Mesodermal cell (in vitro differentiated cells): ENCODE data around the gene LRRC45.
A peak's percentile ranks its signal among the peaks of the same experiment; 100 is the strongest.

Source experiments
- H3K27ac ChIP-seq: 2 replicates; pipeline ENCODE4 v1.7.0; 2013; ENCODE audit warnings: mild to moderate bottlenecking, low read depth, low read length, moderate library complexity; ENCODE audit not compliant: severe bottlenecking
- H3K36me3 ChIP-seq: 2 replicates; pipeline ENCODE4 v1.7.1; 2013; ENCODE audit warnings: mild to moderate bottlenecking, low read length, moderate library complexity; ENCODE audit not compliant: control insufficient read depth, insufficient read depth
- H3K4me1 ChIP-seq: one replicate; pipeline ENCODE4 v1.7.1; 2013; ENCODE audit warnings: mild to moderate bottlenecking, low read length; ENCODE audit not compliant: insufficient read depth, control insufficient read depth, poor library complexity, severe bottlenecking
- H3K4me3 ChIP-seq: 2 replicates; pipeline ENCODE4 v1.7.0; 2013; ENCODE audit warnings: low read length, control low read depth, mild to moderate bottlenecking; ENCODE audit not compliant: insufficient read depth, poor library complexity, severe bottlenecking; ENCODE audit errors: extremely low read depth
- H3K9me3 ChIP-seq: 2 replicates; pipeline ENCODE4 v1.7.1; 2013; ENCODE audit warnings: mild to moderate bottlenecking, low read length, moderate library complexity; ENCODE audit not compliant: control insufficient read depth
- WGBS, 2 experiments: methylation state at CpG; one replicate each; pipeline ENCODE4 v1.1.5; 2013; ENCODE audit warnings: missing lambda C conversion rate in 2 of 2; ENCODE audit not compliant: insufficient coverage in 2 of 2; 5-methylcytosine and 5-hydroxymethylcytosine counted together

LRRC45 gene

GRCh38 chr17:81983639-81984373, 39.3 kb upstream of the LRRC45 start:
- Histone ChIP-seq H3K4me3 (no peak overlapping the region), H3K27ac (no peak overlapping the region), H3K9me3 (no peaks in the 10 kb centered on the region), H3K36me3 (peaks cover 57% of the 10 kb centered on the region), H3K4me1 (peaks cover 3% of the 10 kb centered on the region)
- WGBS, 2 experiments = 97 to 99% methylated on average over 25 to 26 of the region's 26 CpGs

- H3K4me3 ChIP-seq = no peak overlapping the region
- H3K36me3 ChIP-seq = peaks cover 53% of the 10 kb centered on the region
- H3K27ac ChIP-seq = no peak overlapping the region
- no peaks in the 10 kb centered on the region for H3K9me3 ChIP-seq
- 89 to 94% methylated on average over 3 to 15 of the region's 21 CpGs for WGBS, 2 experiments
- no peaks in the 10 kb centered on the region for H3K4me1 ChIP-seq
These were observed 38.2 kb upstream of the LRRC45 start for GRCh38 chr17:81984773-81985410.

GRCh38 chr17:81986606-81987005, 36.5 kb upstream of the LRRC45 start:
- 97% methylated on average over 19 to 22 of the region's 26 CpGs for WGBS, 2 experiments
- Histone ChIP-seq H3K36me3 (peaks cover 56% of the 10 kb centered on the region), H3K4me1 (peaks cover 4% of the 10 kb centered on the region), H3K9me3 (no peaks in the 10 kb centered on the region), H3K27ac (no peak overlapping the region), H3K4me3 (no peak overlapping the region)

- 93% methylated on average over 22 to 26 of the region's 26 CpGs for WGBS, 2 experiments
- H3K27ac ChIP-seq = no peak overlapping the region
- no peak overlapping the region for H3K4me3 ChIP-seq
- H3K9me3 ChIP-seq = no peaks in the 10 kb centered on the region
- peaks cover 11% of the 10 kb centered on the region for H3K4me1 ChIP-seq
- peaks cover 56% of the 10 kb centered on the region for H3K36me3 ChIP-seq
These were observed 35.8 kb upstream of the LRRC45 start for GRCh38 chr17:81987161-81987770.

DNA sequence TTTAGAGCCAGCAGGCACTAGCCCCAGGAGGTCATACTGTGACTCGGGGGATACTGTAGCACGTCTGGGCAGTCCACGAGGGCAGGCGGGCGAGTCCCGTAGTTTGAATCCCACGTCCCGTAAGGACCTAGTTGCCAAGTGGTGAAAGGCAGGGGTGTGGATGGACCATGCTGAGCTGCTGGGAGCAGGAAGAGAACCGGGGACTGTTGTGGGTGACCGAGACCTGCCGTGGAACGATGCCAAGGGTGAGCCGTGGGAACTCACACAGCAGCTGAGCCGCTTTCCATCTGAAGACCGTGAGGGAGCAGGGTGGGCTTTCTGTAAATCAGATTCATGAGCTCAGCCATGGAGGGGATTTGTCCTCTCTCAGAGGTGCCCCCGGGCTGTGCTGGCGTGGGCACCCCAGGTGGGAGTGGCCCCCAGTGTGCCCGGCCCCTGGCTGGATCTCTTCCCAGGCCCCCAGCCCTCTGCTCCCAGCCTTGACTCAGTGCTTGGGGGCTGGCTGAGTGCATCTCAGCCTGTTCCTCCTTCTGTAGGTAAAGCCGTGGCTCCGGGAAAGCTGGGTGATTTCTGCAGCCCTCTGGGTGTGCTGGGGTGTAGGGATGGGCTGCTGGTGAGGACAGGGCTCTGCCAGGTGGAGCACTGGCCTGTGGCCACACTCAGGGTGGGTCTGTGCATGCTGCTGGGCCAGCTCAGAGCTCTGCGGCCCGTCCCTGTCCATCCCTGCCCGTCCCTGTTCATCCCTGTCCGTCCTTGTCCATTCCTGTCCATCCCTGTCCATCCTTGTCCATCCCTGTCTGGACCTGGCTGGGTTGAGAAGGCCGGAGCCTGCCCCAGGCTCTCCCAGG, 32.0 kb upstream of the LRRC45 start:
- peak overlapping the region; percentile 82 for H3K27ac ChIP-seq
- H3K4me1 ChIP-seq = peaks cover 17% of the 10 kb centered on the region
- 93 to 94% methylated on average over 24 to 25 of the region's 25 CpGs for WGBS, 2 experiments

DNA sequence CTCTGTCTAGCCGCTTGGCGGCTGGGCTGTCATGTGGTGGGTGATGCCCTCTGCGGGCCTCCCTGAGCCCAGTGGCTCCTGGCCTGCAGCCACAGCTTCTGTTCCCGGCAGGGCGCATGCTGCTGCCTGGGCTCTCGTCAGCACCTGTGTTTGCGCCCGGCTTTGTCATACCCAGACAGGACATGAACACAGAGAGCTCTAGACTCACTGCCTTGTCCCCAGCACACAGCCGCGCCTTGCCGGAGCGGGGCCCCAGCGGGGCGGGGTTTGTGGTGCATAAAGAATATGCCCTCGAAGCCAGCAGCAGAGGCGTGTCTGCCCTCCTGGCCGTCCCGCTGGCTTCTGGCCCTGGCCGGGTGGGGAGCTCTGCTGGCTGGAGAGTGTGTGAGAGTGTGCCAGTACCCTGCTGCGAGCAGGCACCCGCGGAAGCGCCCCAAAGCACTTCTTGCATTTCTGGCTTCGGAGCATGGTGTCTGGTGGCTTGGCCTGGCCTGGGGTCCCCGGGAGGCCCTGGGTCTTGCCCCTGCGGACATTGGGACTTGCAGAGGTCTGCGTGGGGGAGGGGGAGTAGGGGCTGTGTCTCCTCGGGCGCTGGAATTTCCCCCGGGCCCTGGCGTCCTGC, 31.3 kb upstream of the LRRC45 start:
- peak overlapping the region; percentile 82 for H3K27ac ChIP-seq
- H3K36me3 ChIP-seq = peaks cover 31% of the 10 kb centered on the region
- WGBS, 2 experiments = 49 to 54% methylated on average over 21 to 26 of the region's 31 CpGs
- H3K4me1 ChIP-seq = peaks cover 17% of the 10 kb centered on the region
- no peak overlapping the region for H3K4me3 ChIP-seq
- H3K9me3 ChIP-seq = no peaks in the 10 kb centered on the region

More for the DNA sequence above, 32.0 kb upstream of the LRRC45 start:
- Histone ChIP-seq H3K9me3 (no peaks in the 10 kb centered on the region), H3K4me3 (no peak overlapping the region), H3K36me3 (peaks cover 30% of the 10 kb centered on the region)

DNA sequence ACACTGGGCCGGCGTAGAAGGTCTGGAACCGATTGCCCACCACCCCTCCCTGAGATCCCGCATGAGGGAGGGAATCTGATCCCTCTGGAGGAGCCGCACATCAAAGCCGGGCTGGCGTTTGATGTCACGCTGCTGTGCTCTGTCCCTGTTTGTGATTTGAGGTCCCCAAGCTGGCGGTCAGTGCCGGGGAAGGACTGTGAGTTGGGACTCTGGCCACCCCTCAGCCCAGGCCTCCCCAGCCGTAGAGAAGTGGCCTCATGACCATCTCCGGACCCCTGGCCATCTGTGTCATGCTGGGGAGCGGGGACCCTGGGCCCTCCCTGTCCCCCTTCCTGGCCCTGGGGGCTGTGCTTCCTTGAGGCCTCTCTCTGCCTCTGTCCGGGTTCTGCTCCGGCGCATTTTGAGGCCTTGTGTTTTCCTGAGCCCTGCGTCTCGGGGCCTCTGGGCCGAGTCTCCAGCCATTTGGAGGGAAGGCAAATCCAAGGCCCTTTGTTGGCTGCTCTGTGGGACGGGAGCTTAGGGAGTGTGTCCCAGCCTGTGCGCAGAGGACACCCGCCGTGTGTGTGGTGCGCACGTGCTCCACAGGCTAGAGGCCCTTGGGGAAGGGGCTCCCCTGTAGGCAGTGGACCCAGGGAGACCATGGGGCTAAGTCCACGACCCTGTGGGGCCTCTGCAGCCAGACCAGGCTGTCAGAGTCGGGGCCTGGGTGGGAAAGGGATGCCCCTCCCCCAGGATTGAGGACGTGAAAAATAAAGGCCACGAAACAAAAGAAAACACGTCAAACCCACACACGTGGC, 30.6 kb upstream of the LRRC45 start:
- Histone ChIP-seq H3K4me1 (peaks cover 17% of the 10 kb centered on the region), H3K36me3 (peaks cover 34% of the 10 kb centered on the region), H3K9me3 (no peaks in the 10 kb centered on the region), H3K4me3 (no peak overlapping the region), H3K27ac (peak overlapping the region; percentile 82)
- 72 to 73% methylated on average over 28 to 29 of the region's 31 CpGs for WGBS, 2 experiments

DNA sequence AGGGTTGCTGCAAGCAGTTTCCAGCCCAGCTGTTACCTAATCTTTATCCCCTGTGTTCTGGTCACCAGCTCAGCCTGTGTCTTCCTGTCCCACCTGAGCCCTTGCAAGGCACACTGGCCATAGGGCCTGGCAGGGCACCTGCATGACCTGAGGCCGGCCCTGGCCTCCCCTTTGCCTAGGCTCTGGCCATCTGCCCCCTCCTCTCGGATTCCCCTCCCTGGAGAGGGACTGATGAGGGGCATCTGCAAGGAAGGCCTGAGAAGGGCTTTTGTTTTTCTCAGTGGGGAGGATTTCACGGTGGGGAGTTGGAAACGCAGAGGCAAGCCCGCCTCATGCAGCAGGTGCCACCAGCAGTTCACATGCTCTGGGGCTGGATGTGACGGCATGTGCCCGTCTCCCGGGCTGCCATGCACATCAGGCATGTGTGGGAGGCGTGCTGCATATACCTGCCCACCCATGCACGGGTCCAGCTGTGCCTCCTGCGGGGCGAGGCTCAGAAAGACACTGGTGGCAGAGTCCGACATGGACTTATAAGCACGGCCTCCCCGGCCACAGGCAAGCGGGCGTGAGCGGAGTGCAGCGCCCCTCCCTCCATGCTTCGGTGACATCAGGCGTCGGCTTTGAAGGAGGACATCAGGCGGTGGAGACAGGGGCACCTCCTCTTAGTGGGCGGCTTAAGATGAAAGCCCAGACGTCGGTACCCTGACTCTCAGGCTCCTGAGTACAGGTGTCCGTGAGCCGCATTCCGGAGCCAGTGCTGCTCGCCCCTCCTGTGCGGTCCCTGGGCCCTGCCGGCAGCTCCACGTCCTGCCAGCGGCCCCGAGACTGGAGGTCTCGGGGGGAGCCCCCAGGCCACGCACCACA, 29.1 kb upstream of the LRRC45 start:
- Histone ChIP-seq H3K9me3 (no peaks in the 10 kb centered on the region), H3K27ac (no peak overlapping the region), H3K4me3 (no peak overlapping the region), H3K4me1 (peaks cover 17% of the 10 kb centered on the region), H3K36me3 (peaks cover 33% of the 10 kb centered on the region)
- 87 to 90% methylated on average over 35 to 36 of the region's 37 CpGs for WGBS, 2 experiments
